GM18498 (cell line): ENCODE results near the gene NOP9.
A peak's percentile ranks its signal among the peaks of the same experiment; 100 is the strongest.

Experiments used
- ATAC-seq: cut with Tn5 transposase; IDR thresholded peaks from one replicate; pipeline ENCODE4 v1.9.1; 2021; ENCODE audit warnings: mild to moderate bottlenecking, moderate library complexity; ENCODE audit not compliant: unreplicated experiment

Gene NOP9

DNA sequence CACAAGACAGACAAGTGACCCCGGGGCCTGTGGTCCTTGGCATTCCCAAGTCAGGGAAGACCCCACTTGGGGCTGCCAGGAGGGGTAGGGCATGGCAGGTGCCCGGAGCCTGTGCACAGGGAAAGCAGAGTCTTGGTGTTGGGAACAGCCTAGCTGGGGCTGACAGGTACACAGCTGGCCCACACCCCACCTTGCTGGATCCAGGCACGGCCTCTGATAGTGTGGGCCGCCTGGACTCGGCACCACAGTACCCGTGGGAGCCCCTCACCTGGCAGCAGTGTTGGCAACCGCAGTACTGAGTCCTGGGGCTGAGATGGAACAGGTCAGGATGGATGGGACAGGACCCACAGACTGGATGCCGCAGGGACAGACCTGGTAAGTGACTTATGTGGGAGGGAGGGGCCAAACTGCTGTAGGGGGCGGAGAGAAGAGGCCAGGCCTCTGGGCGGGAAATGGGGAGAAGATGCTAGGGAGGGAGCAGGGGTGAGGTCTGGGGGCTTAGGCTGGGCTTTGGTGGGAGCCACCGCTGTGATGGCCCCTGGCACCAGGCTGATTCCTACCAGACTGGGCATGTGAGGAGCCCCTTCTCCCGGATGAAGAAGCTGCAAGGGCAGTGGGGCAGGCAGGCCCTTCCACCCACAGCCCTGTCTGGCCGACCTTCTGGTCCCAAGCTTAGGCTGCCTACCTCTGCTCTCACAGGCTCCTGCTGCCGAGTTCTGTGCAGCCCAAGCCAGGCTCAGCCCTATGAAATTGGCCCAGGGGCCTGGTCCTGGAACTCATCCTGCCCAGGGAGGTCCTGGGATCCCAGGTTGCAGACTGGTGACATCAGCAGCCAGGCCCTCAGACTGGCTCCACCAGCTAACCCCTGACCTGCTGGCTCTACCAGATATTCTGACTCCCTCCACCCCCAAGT is 36.6 kb upstream of the NOP9 start, which contains the start of gene TGM1:
Gene TGM1, minus strand, starts transcription at position 357 of the 913 bp plus-strand sequence. CDS start 825 bp downstream, outside the sequence.
- no peak for ATAC-seq

GRCh38 chr14:24263848-24264247 is 35.8 kb upstream of the NOP9 start:
- ATAC-seq: no peak

GRCh38 chr14:24264298-24264697 is 35.4 kb upstream of the NOP9 start:
- no peak for ATAC-seq

DNA sequence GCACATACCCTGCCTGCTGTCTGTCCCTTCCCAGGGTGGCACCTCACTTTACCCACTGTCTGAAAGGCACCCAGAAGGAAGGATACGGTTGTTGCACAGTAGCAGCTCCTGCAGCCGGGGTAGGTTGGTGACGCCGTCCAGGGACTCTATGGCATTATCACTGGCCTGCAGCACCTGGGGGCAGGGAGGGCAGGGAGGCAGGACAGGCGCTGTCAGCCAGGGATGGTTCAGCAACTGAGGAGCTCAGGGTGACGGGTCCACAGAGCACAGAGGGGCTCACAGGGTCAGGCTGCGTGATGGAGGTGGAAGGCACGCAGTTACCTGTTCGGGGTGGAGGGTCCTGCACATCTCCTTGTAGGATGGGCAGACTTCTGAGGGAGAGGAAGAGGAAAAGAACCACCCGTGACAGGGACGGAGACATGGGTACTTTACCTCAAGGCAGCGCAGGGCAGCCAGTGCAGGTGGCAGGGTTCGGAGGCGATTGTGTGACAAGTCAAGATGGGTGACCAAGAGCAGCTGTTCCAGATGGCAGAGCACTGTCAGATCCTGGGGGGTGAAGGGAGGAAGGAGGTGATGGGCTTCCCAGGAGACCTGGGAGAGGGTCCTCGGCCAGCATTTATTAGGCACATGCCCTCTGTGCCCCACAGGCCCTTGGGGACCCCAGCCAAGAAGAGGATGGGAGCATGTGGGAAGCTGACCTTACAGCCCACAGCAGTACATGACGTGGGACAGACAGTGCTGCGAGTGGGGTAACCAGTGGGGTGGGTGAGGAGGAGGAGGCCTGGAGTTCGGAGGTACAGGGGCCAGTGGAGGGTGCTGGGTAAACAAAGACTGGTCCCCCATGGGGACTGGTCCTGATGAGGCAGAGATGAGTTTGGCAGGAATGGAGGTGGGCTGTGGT is 33.1 kb upstream of the NOP9 start:
- no peak for ATAC-seq

DNA sequence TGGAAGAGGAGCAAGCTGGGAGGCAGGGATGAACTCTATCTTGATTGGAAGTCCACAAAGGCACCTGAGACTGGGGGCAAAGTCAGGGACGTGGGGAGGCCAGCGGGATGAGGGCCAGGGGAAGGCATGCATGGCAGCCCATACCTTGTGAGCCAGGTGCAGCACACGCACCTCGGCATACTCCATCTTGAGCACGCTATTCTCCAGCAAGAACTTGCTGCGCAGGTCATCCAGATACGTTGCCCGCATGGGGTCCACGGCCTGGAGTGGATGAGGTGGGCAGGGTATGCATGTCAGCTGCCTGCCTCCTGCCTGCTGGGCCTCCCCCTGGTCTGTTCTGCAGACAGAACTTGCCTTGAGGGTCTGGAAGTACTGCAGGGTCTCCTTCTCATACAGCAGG is 32.1 kb upstream of the NOP9 start:
- no peak for ATAC-seq

DNA sequence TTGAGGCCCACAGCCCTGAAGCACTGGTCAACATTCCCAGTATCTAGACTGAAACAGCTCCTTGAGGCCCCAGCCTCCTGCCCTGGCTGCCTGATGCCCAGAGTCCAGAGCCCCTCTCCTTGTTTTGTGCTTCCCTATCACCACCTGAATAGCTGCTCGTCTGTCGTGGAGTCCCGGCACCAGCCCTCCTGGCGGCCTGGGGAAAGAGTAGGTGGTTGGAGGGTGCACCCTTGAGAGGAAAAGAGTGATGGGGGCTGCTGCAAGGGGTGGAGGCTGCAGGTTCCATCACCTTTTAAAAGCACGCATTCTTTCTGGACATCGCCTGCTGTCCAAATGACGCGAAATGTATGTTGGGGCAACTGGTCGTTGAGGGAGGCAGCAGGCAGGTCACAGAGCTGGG is 31.4 kb upstream of the NOP9 start:
- no peak for ATAC-seq

DNA sequence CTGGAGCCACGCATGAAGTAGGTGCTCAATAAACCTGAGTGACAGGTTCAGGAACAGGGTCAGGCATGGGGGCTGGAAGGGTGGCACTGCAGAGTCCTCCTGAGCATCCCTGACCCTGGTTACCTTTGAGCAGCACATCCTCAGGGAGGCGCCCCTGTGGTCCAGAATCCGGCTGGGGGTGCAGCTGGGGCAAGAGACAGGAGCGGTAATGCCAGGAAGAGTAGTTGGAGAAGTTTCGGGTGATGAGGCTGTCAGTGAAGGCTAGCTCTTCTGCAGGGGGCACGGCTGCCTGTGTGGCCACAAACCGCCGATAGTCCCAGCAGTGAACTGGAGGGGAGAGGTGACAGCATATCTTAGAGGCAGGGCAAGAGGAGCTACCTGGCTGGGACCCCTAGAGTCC is 30.3 kb upstream of the NOP9 start:
- ATAC-seq: no peak

DNA sequence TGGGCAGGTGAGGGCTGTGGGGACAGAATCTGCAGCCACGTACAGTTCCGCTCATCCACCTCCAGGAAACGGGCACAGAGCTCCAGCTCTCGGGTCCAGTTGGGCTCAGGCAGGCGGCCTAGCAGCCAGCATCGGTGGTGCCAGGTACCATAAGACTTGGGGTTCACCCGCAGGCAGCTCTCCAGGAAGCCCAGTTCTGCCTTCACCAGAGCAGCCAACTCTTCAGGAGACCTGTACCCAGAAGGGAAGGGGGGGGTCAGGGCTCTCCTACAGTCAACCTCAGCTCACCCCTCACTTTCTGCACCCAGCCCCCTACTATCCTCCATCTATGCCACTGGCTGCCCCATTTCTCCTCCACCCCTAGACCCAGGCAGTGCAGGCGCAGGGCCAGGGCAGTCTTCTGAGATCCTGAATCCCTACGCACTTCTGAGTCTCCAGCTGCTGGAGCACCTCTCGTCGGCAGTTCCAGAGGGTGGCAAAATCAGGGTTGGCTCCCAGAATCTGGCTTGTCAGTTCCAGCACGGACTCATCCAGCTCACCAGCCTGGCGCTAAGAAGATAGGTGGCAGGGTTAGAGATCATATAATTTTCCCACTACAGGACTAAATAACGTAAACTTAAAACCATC is 29.6 kb upstream of the NOP9 start:
- no peak for ATAC-seq

DNA sequence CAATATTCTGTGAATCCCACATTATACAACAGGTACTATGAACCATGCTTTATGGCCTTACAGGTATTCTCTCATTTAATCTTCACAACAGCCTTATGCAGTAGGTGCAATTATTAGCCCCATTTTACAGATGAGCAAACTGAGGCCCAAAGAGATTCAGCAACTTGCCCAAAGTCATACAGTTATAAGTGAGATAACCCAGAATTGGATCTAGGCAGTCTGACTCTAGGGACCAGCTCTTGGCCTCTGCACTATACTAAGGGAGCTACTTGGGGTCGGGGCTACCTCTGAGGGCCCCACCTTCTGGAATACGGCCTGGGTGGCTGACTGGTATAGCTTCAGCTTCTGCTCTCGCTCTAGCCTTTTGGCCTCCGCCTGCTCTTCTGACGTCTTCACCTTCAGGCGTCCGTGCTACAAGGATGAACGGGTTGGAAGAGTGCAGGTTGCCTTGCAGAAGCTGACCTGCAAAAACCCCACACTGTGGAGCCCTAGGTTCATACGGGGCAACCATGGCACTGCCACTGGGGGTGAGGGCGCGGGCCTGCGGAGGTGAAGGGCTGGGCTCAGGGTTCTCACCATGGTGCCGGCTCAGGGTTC is 29.0 kb upstream of the NOP9 start:
- no peak for ATAC-seq

DNA sequence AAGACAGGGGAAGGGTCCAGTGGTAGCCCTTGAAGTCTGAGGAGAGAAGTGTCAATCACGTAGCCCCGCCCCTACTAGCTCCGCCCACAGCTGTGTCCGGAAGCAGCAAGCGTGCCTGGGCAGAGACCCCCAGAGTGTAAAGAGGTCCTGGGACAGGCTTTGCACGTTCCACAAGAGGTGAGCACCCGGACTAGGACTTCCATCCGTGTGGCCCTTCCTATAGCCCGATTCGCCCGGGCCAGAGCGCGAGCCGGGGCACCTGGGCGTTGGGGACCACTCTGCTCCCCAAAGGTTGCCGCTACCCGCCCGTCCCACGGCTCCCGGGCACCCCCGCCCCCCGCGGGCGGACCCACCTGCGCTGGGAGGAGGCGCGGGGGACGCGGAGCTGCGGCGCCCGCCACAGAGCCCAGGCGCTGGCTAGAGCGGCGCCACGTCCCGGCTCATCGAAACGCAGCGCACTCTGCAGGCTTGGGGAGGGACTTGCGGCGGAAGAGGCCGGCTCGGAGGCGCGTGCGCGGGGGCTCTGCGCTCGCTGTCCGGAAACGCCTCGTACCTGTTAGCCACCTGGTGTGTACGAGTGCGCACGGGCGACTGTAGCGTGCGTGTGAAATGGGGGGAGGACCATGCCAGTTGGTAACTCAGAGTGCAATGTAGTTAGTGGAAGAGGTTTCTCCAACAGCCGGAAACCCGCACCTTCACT is 28.4 kb upstream of the NOP9 start, which contains the start of gene RABGGTA:
Gene RABGGTA, minus strand, starts transcription at position 464 of the 700 bp plus-strand sequence. CDS start 482 bp downstream, outside the sequence.
- ATAC-seq: peak; percentile 90

DNA sequence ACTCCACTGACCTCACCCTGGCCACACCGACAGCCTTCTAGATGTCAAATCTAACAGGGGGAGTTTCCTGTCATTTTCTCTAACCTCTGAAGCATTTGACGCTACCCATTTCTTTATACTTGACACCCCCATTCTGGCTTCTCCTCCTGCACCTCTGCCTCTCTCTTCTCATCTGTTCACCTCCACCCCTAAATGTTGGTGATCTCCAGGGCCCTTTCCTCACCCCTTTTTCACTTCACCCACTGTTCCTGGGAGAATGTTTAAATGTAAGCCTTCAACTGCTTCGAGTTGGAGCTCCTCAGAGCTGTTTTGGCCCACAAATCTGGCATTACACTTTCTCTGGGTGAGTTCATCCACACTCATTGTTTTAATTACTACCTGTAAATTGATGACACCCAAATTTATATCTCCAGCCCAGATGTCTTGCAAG is 27.8 kb upstream of the NOP9 start:
- no peak for ATAC-seq

DNA sequence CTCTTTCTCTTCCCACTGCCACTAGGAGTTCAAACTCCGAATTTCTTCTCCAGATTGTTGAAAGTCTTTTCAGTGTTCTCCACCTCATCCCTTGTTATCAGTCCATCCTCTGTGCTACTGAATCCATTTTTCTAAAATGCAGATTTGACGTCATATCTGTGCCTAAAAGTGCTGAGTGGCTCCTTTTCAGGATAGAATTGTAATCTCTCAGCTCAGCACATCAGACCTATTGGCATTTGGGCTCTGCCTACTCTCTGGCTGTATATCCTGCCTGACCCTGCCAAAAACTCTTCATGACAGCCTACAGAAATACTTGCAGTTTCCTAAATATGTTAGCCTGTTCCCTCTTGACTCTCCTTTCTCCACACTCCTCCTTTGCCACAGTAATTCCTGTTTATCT is 27.2 kb upstream of the NOP9 start:
- ATAC-seq: no peak

- ATAC-seq: no peak
Measured at GRCh38 chr14:24273422-24273998, 26.1 kb upstream of the NOP9 start.

DNA sequence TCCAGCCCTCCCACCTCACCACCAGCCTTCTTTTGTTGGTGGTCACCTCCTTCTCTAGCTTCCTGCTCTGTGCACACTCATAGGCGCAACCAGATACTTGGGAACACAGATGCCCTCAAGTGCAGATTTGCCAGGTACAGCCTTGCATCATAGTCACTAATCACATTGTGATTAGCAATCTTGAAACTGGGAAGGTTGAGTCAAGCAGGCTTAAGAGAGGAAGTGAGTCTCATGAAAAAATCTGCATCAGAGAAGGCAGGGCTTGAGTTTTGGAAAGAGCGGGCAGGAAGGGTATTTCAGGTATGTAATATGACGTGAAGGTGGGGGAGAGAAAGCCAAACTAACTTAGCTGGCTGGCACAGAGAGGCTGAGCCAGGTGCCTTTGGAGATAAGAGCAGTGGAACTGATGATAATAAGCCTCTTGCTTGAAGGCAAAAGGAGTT is 25.5 kb upstream of the NOP9 start:
- ATAC-seq: peak; percentile 40

GRCh38 chr14:24277071-24277470 is 22.6 kb upstream of the NOP9 start:
- no peak for ATAC-seq

DNA sequence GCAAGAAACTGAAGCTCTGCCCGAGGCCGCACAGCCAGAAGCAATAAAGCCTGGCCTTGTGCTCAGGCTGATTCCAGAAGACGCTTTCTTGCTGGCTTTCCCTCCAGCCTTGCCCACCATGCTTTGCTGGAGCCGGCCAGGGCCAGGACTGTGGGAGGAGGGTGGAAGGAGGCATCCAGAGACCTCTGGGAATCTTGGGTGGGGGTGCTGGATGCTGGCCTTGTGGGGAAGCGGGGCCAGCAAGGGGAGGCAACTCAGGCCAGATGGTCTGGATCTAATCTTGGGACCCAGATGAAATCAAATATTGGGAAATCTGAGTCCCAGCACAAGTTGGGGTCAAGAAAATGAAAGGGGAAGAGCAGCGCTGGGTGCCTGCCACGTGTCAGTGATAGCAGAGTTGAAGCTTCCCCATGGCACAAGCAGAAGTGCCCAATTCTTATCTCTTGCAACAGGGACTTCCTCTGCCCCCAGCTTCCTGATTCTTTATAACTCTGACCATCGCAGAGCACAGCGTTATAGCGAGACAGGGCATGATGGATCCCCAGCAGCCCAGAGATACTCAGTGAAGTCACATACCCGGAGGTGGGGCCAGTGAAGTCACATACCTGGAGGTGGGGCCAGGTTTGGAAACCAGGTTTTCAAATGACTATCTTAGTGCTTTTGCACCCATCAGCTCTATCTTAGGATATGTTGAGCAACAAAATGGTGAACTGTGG is 21.9 kb upstream of the NOP9 start:
- no peak for ATAC-seq

DNA sequence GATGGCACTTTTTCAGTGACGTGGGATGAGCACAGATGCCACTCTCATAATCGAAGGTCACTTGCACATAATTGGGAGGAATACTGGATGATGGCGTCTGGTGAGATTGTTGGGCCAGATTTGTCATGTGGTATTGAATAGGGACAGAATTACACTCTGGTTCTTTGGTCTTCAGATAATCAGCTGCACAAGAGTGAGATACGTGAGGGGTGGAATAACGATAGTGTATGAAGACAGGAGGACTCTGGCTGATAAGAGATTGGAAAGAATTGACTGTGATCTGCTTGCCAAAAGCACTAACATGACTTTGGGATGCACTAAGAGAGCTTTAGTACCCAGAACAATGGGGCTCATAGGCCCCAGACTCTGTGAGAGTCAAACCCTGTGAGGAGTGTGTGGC is 21.2 kb upstream of the NOP9 start:
- no peak for ATAC-seq

GRCh38 chr14:24279301-24280186 is 20.1 kb upstream of the NOP9 start:
- ATAC-seq: peak; percentile 66
